HG03342 (cell line): ENCODE measurements around the gene EVPLL.
A peak's percentile ranks its signal among the peaks of the same experiment; 100 is the strongest.
"Not testable (repeated sequence)": the region's sequence is repeated elsewhere in the genome, so short reads cannot be mapped to it uniquely, and the experiment has no call there.

ENCODE experiments used
- ATAC-seq: cut with Tn5 transposase; IDR thresholded peaks from one replicate; pipeline ENCODE4 v1.9.1; 2021; ENCODE audit warnings: mild to moderate bottlenecking, moderate library complexity; ENCODE audit not compliant: unreplicated experiment

Gene EVPLL

GRCh38 chr17:18377437-18378204 lies at the start of gene EVPLL:
TSS of gene EVPLL (plus strand) at chr17:18377778. CDS start at chr17:18380938, 3,160 bp downstream.
- ATAC-seq = no peak

- no peak for ATAC-seq
These were observed 48.9 kb upstream of the EVPLL start for GRCh38 chr17:18328643-18329204.

GRCh38 chr17:18331879-18332278 lies 45.7 kb upstream of the EVPLL start:
- ATAC-seq = no peak

- ATAC-seq = no peak
These were observed 44.6 kb upstream of the EVPLL start for GRCh38 chr17:18332909-18333489.

GRCh38 chr17:18338158-18338557 lies 39.4 kb upstream of the EVPLL start:
- not testable (repeated sequence) for ATAC-seq

- no peak for ATAC-seq
These were observed 37.6 kb upstream of the EVPLL start for GRCh38 chr17:18339933-18340332.

GRCh38 chr17:18344021-18344420 lies 33.6 kb upstream of the EVPLL start:
- ATAC-seq = no peak

- no peak for ATAC-seq
These were observed 24.0 kb upstream of the EVPLL start for GRCh38 chr17:18353541-18353940.

GRCh38 chr17:18356624-18357023 lies 21.0 kb upstream of the EVPLL start:
- no peak for ATAC-seq

GRCh38 chr17:18360518-18360917 lies 17.1 kb upstream of the EVPLL start:
- no peak for ATAC-seq

- ATAC-seq = no peak
These were observed 15.5 kb upstream of the EVPLL start for GRCh38 chr17:18361837-18362697.

GRCh38 chr17:18362698-18363100 lies 14.9 kb upstream of the EVPLL start:
- no peak for ATAC-seq

- ATAC-seq = peak; percentile 97
These were observed 14.2 kb upstream of the EVPLL start, which contains the start of gene SHMT1 for GRCh38 chr17:18363101-18364049. TSS of gene SHMT1 (minus strand) at chr17:18363550. CDS start at chr17:18355981, 7,569 bp downstream.

- ATAC-seq = no peak
These were observed 13.4 kb upstream of the EVPLL start for GRCh38 chr17:18364166-18364565.

GRCh38 chr17:18368946-18369345 lies 8.6 kb upstream of the EVPLL start:
- ATAC-seq = no peak

- no peak for ATAC-seq
These were observed 6.8 kb upstream of the EVPLL start for GRCh38 chr17:18370761-18371160.

- no peak for ATAC-seq
These were observed 6.1 kb upstream of the EVPLL start for GRCh38 chr17:18371455-18371854.

GRCh38 chr17:18373181-18373580 lies 4.4 kb upstream of the EVPLL start:
- not testable (repeated sequence) for ATAC-seq

- no peak for ATAC-seq
These were observed 3.4 kb upstream of the EVPLL start for GRCh38 chr17:18374216-18374615.

- no peak for ATAC-seq
These were observed 577 bp downstream of the EVPLL start for GRCh38 chr17:18378205-18378505.
